GM10266 (cell line): ENCODE measurements around the gene EHBP1.

Experiments used
- DNase-seq: peaks from one replicate; pipeline ENCODE4 v3.0.0; 2012; ENCODE audit errors: extremely low spot score
- TF ChIP-seq, protein P1 (sequence below): IDR thresholded peaks from 2 replicates; pipeline ENCODE4 v1.5.1; 2012; ENCODE audit warnings: mild to moderate bottlenecking, low read depth; ENCODE audit not compliant: control insufficient read depth, insufficient read depth; ENCODE audit errors: missing control alignments

The EHBP1 gene

DNA sequence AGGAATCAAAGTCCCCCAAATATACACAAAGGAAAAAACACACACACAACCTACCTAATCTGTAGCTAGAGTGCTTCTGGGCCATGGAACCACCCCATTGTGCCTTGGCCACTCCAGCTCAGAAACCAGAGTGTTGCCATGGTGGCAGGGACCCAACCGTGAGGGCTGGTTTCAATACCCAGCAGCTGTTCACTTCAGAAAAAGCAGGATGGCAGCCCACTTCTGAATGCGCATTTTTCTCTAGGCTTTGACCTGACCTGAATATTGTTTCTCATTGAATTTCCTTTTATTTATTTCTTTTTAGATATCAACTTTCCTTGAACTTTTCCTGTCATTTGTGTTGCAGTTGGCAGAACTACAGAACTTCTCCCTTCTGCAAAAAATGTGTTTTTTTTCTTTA, 43.0 kb upstream of the EHBP1 start:
- TF ChIP-seq, protein P1, sequence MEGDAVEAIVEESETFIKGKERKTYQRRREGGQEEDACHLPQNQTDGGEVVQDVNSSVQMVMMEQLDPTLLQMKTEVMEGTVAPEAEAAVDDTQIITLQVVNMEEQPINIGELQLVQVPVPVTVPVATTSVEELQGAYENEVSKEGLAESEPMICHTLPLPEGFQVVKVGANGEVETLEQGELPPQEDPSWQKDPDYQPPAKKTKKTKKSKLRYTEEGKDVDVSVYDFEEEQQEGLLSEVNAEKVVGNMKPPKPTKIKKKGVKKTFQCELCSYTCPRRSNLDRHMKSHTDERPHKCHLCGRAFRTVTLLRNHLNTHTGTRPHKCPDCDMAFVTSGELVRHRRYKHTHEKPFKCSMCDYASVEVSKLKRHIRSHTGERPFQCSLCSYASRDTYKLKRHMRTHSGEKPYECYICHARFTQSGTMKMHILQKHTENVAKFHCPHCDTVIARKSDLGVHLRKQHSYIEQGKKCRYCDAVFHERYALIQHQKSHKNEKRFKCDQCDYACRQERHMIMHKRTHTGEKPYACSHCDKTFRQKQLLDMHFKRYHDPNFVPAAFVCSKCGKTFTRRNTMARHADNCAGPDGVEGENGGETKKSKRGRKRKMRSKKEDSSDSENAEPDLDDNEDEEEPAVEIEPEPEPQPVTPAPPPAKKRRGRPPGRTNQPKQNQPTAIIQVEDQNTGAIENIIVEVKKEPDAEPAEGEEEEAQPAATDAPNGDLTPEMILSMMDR, result no peak
- DNase-seq, result no peak

- DNase-seq, result no peak
- TF ChIP-seq, protein P1, result no peak
These were observed 42.1 kb upstream of the EHBP1 start for GRCh38 chr2:62663411-62663810.

GRCh38 chr2:62663920-62664795, 41.4 kb upstream of the EHBP1 start:
- TF ChIP-seq, protein P1, result no peak
- no peak for DNase-seq

DNA sequence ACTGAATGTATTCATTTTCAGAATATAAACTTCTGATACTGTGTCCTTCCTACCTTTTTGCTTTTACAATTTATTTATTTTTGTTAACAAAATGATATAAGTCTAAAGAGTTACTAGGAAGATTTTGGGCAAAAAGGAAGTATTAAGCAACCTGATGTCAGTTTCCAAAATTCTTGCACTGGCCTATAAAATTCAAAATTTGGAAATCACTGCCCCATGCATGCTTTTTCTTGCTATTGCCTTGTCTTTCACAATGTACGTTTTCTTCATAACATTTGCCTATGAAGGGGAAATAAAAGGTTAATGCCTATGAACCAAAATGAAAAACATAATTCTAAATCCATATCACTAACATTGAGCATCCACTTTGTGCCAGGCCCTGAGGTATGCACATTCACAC, 40.1 kb upstream of the EHBP1 start:
- DNase-seq, result no peak
- TF ChIP-seq, protein P1, result no peak

DNA sequence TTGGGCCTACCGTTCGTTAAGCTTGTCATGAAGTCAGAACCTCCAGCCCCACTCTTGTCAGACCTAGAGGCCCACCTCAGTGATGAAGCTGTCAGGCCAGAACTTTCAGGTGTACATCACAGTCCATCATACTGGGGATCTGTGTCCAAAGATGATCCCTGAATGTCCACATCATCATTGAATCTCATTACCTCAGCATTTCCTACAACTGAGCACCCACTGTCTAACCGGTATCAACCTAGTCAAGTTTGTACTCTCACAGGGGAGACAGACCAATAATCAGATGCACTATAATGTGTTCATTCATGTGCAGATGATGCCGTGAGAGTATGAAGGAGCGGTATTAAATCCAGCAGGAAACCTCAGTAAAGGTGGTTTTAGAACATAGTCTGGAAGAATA, 36.3 kb upstream of the EHBP1 start:
- TF ChIP-seq, protein P1, result no peak

GRCh38 chr2:62672601-62673000, 32.9 kb upstream of the EHBP1 start:
- no peak for DNase-seq

More for the DNA sequence above, 36.3 kb upstream of the EHBP1 start:
- DNase-seq, result no peak

GRCh38 chr2:62675062-62675461, 30.5 kb upstream of the EHBP1 start:
- TF ChIP-seq, protein P1, result no peak
- no peak for DNase-seq

More at GRCh38 chr2:62672601-62673000, 32.9 kb upstream of the EHBP1 start:
- TF ChIP-seq, protein P1, result no peak
